ENCODE data around the gene KRTAP4-1.
"Not testable (repeated sequence)": the region's sequence is repeated elsewhere in the genome, so short reads cannot be mapped to it uniquely, and the experiment has no call there.

The KRTAP4-1 gene

GRCh38 chr17:41171886-41172285 is 12.8 kb downstream of the KRTAP4-1 start:
- DNase-seq (ENCODE audit: low read depth in 2 of 2), result no peak

DNA sequence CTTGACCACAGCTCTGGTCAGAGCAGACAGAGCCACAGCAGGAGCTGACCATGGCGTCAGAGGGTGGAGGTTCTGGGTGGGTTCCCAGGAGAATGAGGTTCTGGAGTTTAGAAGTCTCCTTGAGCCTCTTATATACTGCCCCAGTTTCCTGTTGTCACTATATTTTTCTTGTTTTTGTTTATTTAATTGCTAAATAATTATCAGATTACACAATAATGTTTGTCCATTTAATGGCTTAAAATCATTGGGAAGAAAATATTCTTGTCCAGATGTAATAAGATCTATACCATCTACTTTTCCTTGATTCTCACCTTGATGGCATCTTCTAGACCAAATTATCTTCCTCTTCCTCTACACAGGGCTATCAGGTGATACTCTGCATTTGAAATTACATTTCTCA is 16.6 kb downstream of the KRTAP4-1 start, which contains the start of gene KRTAP4-3:
TSS of gene KRTAP4-3 (minus strand) at position 101 of the 400 bp plus-strand sequence. CDS start at position 52, 49 bp downstream.
- no peak for DNase-seq (ENCODE audit: low read depth in 2 of 2)

GRCh38 chr17:41167561-41167960 is 17.1 kb downstream of the KRTAP4-1 start:
- no peak for DNase-seq (ENCODE audit: low read depth in 2 of 2)

GRCh38 chr17:41163828-41164227 is 20.9 kb downstream of the KRTAP4-1 start:
- DNase-seq (ENCODE audit: low read depth in 2 of 2), result no peak

DNA sequence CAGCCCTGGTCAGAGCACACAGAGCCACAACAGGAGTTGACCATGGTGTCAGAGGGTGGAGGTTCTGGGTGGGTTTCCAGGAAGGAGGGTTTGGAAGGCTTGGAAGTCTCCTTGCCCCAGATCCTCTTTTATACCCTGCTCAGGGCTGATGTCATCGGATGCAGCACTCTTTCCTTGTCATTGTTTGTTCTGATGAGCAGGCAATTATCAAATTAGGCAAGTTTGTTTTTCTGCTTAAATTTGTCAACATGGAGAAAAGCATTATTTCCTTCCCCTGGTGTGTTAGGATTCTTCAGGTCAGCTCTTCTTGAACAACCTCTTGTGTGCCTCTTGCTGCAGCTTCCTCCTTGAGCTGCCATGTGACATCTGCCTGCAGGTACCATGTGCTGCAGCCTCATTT is 24.1 kb downstream of the KRTAP4-1 start, which contains the start of gene KRTAP4-4:
TSS of gene KRTAP4-4 (minus strand) at position 101 of the 400 bp plus-strand sequence. CDS start at position 44, 57 bp downstream.
- DNase-seq (ENCODE audit: low read depth in 2 of 2), result no peak

GRCh38 chr17:41160190-41160589 is 24.5 kb downstream of the KRTAP4-1 start:
- not testable (repeated sequence) for DNase-seq (ENCODE audit: low read depth in 2 of 2)

GRCh38 chr17:41153856-41154255 is 30.9 kb downstream of the KRTAP4-1 start:
- no peak for DNase-seq (ENCODE audit: low read depth in 2 of 2)

GRCh38 chr17:41151525-41151924 is 33.2 kb downstream of the KRTAP4-1 start:
- DNase-seq (ENCODE audit: low read depth in 2 of 2), result no peak

GRCh38 chr17:41150026-41150425 is 34.7 kb downstream of the KRTAP4-1 start:
- no peak for DNase-seq (ENCODE audit: low read depth in 2 of 2)

DNA sequence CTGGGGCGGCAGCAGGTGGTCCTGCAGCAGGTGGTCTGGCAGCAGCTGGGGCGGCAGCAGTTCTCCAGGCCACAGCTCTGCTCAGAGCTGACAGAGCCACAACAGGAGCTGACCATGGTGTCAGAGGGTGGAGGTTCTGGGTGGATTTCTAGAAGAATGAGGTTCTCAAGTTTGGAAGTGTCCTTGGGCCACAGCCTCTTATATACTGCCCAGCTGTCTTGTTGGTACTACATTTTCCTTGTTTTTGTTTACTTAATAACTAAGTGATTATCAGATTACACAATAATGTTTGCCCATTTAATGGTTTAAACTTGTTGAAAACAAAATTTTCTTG is 35.1 kb downstream of the KRTAP4-1 start, which contains the start of gene KRTAP4-5:
TSS of gene KRTAP4-5 (minus strand) at position 174 of the 334 bp plus-strand sequence. CDS start at position 116, 58 bp downstream.
- no peak for DNase-seq (ENCODE audit: low read depth in 2 of 2)

GRCh38 chr17:41148971-41149651 is 35.6 kb downstream of the KRTAP4-1 start:
- not testable (repeated sequence) for DNase-seq (ENCODE audit: low read depth in 2 of 2)

DNA sequence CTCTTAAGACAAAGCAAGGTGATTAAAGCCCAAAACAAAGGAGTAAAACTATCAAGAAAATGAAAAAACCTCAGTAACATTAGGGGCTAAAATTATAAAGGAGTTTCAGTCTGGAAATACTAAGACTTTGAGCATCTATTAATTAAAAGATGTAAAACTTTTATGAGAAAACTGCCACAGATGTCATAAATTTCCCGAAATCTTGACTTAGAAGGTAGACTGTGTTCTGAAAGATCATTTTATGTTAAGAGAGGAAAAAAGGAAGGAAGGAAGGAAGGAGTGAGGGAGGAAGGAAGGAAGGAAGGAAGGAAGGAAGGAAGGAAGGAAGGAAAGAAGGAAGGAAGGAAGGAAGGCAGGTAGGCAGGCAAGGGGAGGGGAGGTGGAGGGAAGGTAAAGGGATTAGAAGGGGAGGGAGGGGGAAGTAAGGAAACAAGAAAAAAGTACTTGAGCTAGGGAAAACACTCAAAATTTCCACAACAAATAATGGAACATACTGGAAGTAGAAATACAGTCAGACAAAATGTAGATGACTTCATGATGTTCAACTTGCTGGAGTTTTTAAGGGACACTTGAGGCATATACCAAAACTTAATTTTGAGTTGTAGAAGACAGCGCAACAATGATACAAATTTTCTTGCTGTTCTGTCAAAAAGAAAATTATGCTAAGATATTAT is 37.0 kb downstream of the KRTAP4-1 start:
- DNase-seq (ENCODE audit: low read depth in 2 of 2), result no peak

DNA sequence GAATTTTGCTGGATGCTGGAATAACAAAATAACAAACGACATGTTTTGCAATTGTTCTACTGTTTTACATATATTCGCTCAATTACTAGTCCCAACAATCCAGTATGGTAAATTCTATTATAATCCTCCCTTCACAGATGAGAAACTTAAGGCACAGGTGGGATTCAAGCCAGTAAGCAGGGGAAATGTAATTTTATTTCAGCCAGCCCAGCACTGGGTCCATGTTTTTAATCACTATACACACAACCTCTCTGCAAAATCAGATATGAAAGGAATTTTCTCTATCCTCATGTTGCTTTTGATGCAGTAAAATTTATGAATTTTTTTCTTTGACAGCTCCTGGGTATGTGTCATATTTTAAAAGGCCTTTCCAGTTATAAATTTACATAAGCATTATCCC is 39.5 kb downstream of the KRTAP4-1 start:
- no peak for DNase-seq (ENCODE audit: low read depth in 2 of 2)

DNA sequence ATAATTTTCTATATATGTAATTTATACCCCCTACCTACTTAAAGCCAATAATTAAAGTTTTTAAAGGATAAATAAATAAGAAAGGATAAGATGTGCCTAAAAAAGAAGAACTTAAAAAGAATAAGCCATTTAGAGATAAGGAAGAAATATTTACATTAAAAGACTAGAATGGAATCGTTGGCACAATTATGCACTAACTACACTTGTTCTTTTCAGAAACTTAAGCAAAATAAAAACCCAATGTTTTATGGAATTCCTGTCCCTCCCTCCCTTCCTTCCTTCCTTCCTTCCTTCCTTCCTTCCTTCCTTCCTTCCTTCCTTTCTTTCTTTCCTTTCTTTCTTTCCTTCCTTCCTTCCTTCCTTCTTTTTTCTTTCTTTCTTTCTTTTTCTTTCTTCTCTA is 39.9 kb downstream of the KRTAP4-1 start:
- no peak for DNase-seq (ENCODE audit: low read depth in 2 of 2)

- DNase-seq (ENCODE audit: low read depth in 2 of 2), result no peak
Observed at GRCh38 chr17:41141361-41141760, 43.4 kb downstream of the KRTAP4-1 start.

GRCh38 chr17:41140360-41141131 is 44.2 kb downstream of the KRTAP4-1 start, which contains the start of gene KRTAP4-6:
Gene KRTAP4-6 (minus strand): TSS chr17:41140544. CDS start chr17:41140487, 57 bp downstream.
- DNase-seq (ENCODE audit: low read depth in 2 of 2), result no peak

DNA sequence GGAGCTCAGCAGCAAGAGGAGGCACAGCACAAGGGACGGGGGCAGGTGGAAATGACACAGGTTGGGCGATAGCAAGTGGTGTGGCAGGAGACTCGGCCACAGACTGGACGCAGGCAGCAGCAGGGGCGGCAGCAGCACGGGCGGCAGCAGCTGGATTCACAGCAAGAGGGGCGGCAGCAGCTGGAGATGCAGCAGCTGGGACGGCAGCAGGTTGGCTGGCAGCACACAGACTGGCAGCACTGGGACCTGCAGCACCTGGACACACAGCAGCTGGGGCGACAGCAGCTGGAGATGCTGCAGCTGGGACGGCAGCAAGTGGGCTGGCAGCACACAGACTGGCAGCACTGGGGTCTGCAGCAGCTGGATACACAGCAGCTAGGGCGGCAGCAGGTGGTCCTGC is 44.8 kb downstream of the KRTAP4-1 start:
- not testable (repeated sequence) for DNase-seq (ENCODE audit: low read depth in 2 of 2)
